IMR-90 (cell line): ENCODE results near the gene MINDY3.

Source experiments
- CEBPB ChIP-seq: IDR thresholded peaks from 2 replicates; pipeline ENCODE4 v1.6.1; 2012; ENCODE audit warnings: low read depth, low read length, improper control_type of control experiment
- MAFK ChIP-seq: IDR thresholded peaks from 2 replicates; pipeline ENCODE4 v1.6.1; 2012; ENCODE audit warnings: low read depth, low read length, improper control_type of control experiment
- NFE2L2 ChIP-seq: fragments of 150-350 bp; IDR thresholded peaks from 2 replicates; pipeline ENCODE4 v1.6.1; 2016; ENCODE audit warnings: low read depth, mild to moderate bottlenecking, low read length
- POLR2A ChIP-seq: IDR thresholded peaks from 2 replicates; pipeline ENCODE4 v1.6.1; 2012; ENCODE audit warnings: mild to moderate bottlenecking, low read depth, low read length
- RAD21 ChIP-seq: IDR thresholded peaks from 2 replicates; pipeline ENCODE4 v1.6.1; 2012; ENCODE audit warnings: low read length, improper control_type of control experiment
- RCOR1 ChIP-seq: IDR thresholded peaks from 2 replicates; pipeline ENCODE4 v1.6.1; 2012; ENCODE audit warnings: mild to moderate bottlenecking, low read length, improper control_type of control experiment; ENCODE audit not compliant: insufficient replicate concordance
- RFX5 ChIP-seq: IDR thresholded peaks from 2 replicates; pipeline ENCODE4 v1.8.0; 2012; ENCODE audit warnings: low read depth, mild to moderate bottlenecking, low read length, moderate library complexity
- TF ChIP-seq, protein P1 (sequence below): conservative IDR thresholded peaks from 2 replicates; pipeline ENCODE4 v1.5.1; 2012; ENCODE audit warnings: mild to moderate bottlenecking, low read depth, low read length, improper control_type of control experiment
- TF ChIP-seq, protein P2 (sequence below): fragments of 150-350 bp; IDR thresholded peaks from 2 replicates; pipeline ENCODE4 v1.6.1; 2016; ENCODE audit warnings: low read depth, mild to moderate bottlenecking, low read length, moderate library complexity, borderline replicate concordance

DNA sequence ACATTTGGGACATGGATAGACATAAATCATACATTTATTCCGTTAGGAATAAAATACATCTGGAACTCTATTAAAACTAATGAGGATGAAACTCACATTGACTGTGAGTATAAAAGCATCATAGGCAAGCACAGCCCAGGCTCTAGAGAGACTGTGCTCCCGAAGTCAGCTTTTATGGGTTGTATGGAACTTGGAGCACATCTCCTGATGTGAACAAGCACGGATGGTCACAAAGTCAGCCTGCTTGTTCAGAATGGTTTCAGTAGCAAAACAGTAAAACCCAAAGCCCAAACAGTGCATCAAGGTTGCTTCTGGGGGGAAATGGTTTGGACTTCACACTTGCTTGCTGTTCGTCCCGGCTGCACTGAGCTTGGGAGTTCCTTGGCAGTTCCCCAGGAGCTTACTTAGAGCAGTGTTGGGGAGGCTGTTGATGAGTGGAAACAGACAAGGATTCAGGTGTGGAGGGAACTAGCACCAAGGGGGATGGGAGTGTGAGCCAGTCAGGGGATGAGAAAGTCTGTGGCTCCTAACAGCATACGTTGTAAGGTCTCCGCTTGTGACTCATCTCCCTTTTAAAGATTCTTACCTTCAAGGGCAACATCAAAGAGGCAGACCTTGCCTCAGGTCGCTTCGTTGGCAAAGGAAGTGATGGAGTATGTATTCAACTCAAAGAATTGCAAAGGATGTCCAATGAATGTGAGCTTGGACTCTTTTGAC lies 120.9 kb downstream of the MINDY3 start:
- TF ChIP-seq, protein P1, sequence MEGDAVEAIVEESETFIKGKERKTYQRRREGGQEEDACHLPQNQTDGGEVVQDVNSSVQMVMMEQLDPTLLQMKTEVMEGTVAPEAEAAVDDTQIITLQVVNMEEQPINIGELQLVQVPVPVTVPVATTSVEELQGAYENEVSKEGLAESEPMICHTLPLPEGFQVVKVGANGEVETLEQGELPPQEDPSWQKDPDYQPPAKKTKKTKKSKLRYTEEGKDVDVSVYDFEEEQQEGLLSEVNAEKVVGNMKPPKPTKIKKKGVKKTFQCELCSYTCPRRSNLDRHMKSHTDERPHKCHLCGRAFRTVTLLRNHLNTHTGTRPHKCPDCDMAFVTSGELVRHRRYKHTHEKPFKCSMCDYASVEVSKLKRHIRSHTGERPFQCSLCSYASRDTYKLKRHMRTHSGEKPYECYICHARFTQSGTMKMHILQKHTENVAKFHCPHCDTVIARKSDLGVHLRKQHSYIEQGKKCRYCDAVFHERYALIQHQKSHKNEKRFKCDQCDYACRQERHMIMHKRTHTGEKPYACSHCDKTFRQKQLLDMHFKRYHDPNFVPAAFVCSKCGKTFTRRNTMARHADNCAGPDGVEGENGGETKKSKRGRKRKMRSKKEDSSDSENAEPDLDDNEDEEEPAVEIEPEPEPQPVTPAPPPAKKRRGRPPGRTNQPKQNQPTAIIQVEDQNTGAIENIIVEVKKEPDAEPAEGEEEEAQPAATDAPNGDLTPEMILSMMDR = no peak
- TF ChIP-seq MAFK (no peak), POLR2A (no peak), RFX5 (no peak), RAD21 (no peak), NFE2L2 (no peak), CEBPB (no peak), RCOR1 (no peak)
- TF ChIP-seq, protein P2, sequence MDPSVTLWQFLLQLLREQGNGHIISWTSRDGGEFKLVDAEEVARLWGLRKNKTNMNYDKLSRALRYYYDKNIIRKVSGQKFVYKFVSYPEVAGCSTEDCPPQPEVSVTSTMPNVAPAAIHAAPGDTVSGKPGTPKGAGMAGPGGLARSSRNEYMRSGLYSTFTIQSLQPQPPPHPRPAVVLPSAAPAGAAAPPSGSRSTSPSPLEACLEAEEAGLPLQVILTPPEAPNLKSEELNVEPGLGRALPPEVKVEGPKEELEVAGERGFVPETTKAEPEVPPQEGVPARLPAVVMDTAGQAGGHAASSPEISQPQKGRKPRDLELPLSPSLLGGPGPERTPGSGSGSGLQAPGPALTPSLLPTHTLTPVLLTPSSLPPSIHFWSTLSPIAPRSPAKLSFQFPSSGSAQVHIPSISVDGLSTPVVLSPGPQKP = no peak
